ENCODE data around the gene CRMP1.
A peak's percentile ranks its signal among the peaks of the same experiment; 100 is the strongest.

Gene CRMP1

GRCh38 chr4:5889002-5889696 is 3.7 kb downstream of the CRMP1 start:
- TF ChIP-seq Cebpa-rat (IDR thresholded peaks at IDR 0.05), result no peak
- peak overlapping the region; percentile 92 to 99 (median 97) for H3K4me2 ChIP-seq
- H3K4me3 ChIP-seq, result peak overlapping the region in 9 of 10 experiments; percentile 67 to 97 (median 92); a peak in 17 of 20 replicates

GRCh38 chr4:5888222-5889001 is 4.5 kb downstream of the CRMP1 start:
- peaks cover 61 to 89% (median 84%) of the 10 kb centered on the region in 10 experiments for H3K4me1 ChIP-seq
- peaks cover 0 to 80% (median 54%) of the 10 kb centered on the region in 11 experiments; a peak in 19 of 22 replicates for H4K20me1 ChIP-seq
- peak overlapping the region in 10 of 11 experiments; percentile 36 to 91 (median 87); a peak in 20 of 22 replicates for H3K27ac ChIP-seq
- peak overlapping the region; percentile 93 to 99 (median 99) for H3K4me2 ChIP-seq
- TF ChIP-seq Cebpa-rat (IDR thresholded peaks at IDR 0.05), result no peak
- peaks cover 0 to 6% (median 0%) of the 10 kb centered on the region in 11 experiments; a peak in 2 of 22 replicates for H3K36me3 ChIP-seq
- H3K4me3 ChIP-seq, result peak overlapping the region; percentile 58 to 97 (median 92)
- peaks cover 0 to 9% (median 0%) of the 10 kb centered on the region in 11 experiments; a peak in 2 of 22 replicates for H3K9me3 ChIP-seq (replicated peaks in 1 of 11)
- H3K9ac ChIP-seq, result peak overlapping the region; percentile 69 to 94 (median 87); a peak in 21 of 22 replicates
- peaks cover 17 to 58% (median 21%) of the 10 kb centered on the region in 11 experiments for H3K27me3 ChIP-seq

More at GRCh38 chr4:5889002-5889696, 3.7 kb downstream of the CRMP1 start:
- peaks cover 17 to 66% (median 24%) of the 10 kb centered on the region in 11 experiments for H3K27me3 ChIP-seq
- peak overlapping the region in 8 of 11 experiments; percentile 86 to 94 (median 89); a peak in 15 of 22 replicates for H3K9ac ChIP-seq
- no peaks in the 10 kb centered on the region for H3K36me3 ChIP-seq
- H3K27ac ChIP-seq, result peak overlapping the region in 8 of 11 experiments; percentile 34 to 91 (median 80); a peak in 15 of 22 replicates
- H3K4me1 ChIP-seq, result peaks cover 63 to 89% (median 84%) of the 10 kb centered on the region in 10 experiments
- peaks cover 0 to 9% (median 0%) of the 10 kb centered on the region in 11 experiments; a peak in 2 of 22 replicates for H3K9me3 ChIP-seq (replicated peaks in 1 of 11)
- peaks cover 0 to 81% (median 50%) of the 10 kb centered on the region in 11 experiments; a peak in 19 of 22 replicates for H4K20me1 ChIP-seq

GRCh38 chr4:5887361-5888221 is 5.3 kb downstream of the CRMP1 start:
- peaks cover 0 to 83% (median 61%) of the 10 kb centered on the region in 11 experiments; a peak in 19 of 22 replicates for H4K20me1 ChIP-seq
- H3K27ac ChIP-seq, result peak overlapping the region in 10 of 11 experiments; percentile 36 to 91 (median 87); a peak in 20 of 22 replicates
- peaks cover 56 to 90% (median 84%) of the 10 kb centered on the region in 10 experiments for H3K4me1 ChIP-seq
- peaks cover 0 to 7% (median 0%) of the 10 kb centered on the region in 11 experiments; a peak in 2 of 22 replicates for H3K9me3 ChIP-seq (replicated peaks in 1 of 11)
- peaks cover 13 to 51% (median 15%) of the 10 kb centered on the region in 11 experiments for H3K27me3 ChIP-seq
- no peak for TF ChIP-seq Cebpa-rat (IDR thresholded peaks at IDR 0.05)
- H3K4me3 ChIP-seq, result peak overlapping the region; percentile 58 to 97 (median 92)
- H3K36me3 ChIP-seq, result peaks cover 0 to 7% (median 0%) of the 10 kb centered on the region in 11 experiments; a peak in 2 of 22 replicates
- H3K4me2 ChIP-seq, result peak overlapping the region; percentile 89 to 99 (median 98)
- H3K9ac ChIP-seq, result peak overlapping the region; percentile 69 to 94 (median 87); a peak in 21 of 22 replicates

- Histone ChIP-seq H3K27me3 (peaks cover 7 to 45% (median 9%) of the 10 kb centered on the region in 11 experiments), H4K20me1 (peaks cover 0 to 84% (median 61%) of the 10 kb centered on the region in 11 experiments; a peak in 19 of 22 replicates), H3K4me1 (peaks cover 51 to 90% (median 82%) of the 10 kb centered on the region in 10 experiments), H3K9ac (peak overlapping the region in 10 of 11 experiments; percentile 70 to 94 (median 88); a peak in 20 of 22 replicates), H3K4me3 (peak overlapping the region; percentile 58 to 97 (median 92)), H3K9me3 (replicated peaks in 1 of 11) (peaks cover 0 to 1% (median 0%) of the 10 kb centered on the region in 11 experiments; a peak in 1 of 22 replicates), H3K27ac (peak overlapping the region in 9 of 11 experiments; percentile 73 to 91 (median 87); a peak in 18 of 22 replicates), H3K36me3 (peaks cover 0 to 10% (median 0%) of the 10 kb centered on the region in 11 experiments; a peak in 2 of 22 replicates), H3K4me2 (peak overlapping the region; percentile 89 to 99 (median 98))
- TF ChIP-seq Cebpa-rat (IDR thresholded peaks at IDR 0.05), result no peak
Observed at GRCh38 chr4:5887011-5887360, 5.9 kb downstream of the CRMP1 start.

- Histone ChIP-seq H3K27me3 (peaks cover 0 to 33% (median 0%) of the 10 kb centered on the region in 11 experiments; a peak in 8 of 22 replicates), H3K36me3 (peaks cover 0 to 20% (median 3%) of the 10 kb centered on the region in 11 experiments; a peak in 5 of 22 replicates), H3K4me3 (peak overlapping the region in 7 of 10 experiments; percentile 9 to 97 (median 92); a peak in 7 of 20 replicates), H3K27ac (peak overlapping the region in 7 of 11 experiments; percentile 1 to 91 (median 87); a peak in 9 of 22 replicates), H3K9me3 (replicated peaks in 1 of 11) (no peaks in the 10 kb centered on the region), H3K4me2 (peak overlapping the region; percentile 58 to 99 (median 97)), H3K9ac (peak overlapping the region in 5 of 11 experiments; percentile 41 to 94 (median 91); a peak in 10 of 22 replicates), H3K4me1 (peaks cover 49 to 87% (median 73%) of the 10 kb centered on the region in 10 experiments), H4K20me1 (peaks cover 0 to 84% (median 68%) of the 10 kb centered on the region in 11 experiments; a peak in 19 of 22 replicates)
- TF ChIP-seq Cebpa-rat (IDR thresholded peaks at IDR 0.05), result no peak
Observed at GRCh38 chr4:5885733-5886132, 7.2 kb downstream of the CRMP1 start.

- Histone ChIP-seq H4K20me1 (peaks cover 0 to 84% (median 74%) of the 10 kb centered on the region in 11 experiments; a peak in 19 of 22 replicates), H3K9me3 (replicated peaks in 1 of 11) (no peaks in the 10 kb centered on the region), H3K36me3 (peaks cover 0 to 25% (median 10%) of the 10 kb centered on the region in 11 experiments; a peak in 6 of 22 replicates), H3K4me1 (peaks cover 39 to 88% (median 66%) of the 10 kb centered on the region in 10 experiments), H3K4me2 (peak overlapping the region; percentile 58 to 99 (median 97)), H3K9ac (peak overlapping the region in 5 of 11 experiments; percentile 41 to 94 (median 91); a peak in 10 of 22 replicates), H3K4me3 (peak overlapping the region in 7 of 10 experiments; percentile 6 to 96 (median 34); a peak in 8 of 20 replicates), H3K27ac (peak overlapping the region in 8 of 11 experiments; percentile 1 to 91 (median 65); a peak in 14 of 22 replicates), H3K27me3 (peaks cover 0 to 23% (median 0%) of the 10 kb centered on the region in 11 experiments; a peak in 6 of 22 replicates)
- TF ChIP-seq Cebpa-rat (IDR thresholded peaks at IDR 0.05), result no peak
Observed at GRCh38 chr4:5884796-5885195, 8.1 kb downstream of the CRMP1 start.

GRCh38 chr4:5883916-5884315 is 9.0 kb downstream of the CRMP1 start:
- H3K4me1 ChIP-seq, result peaks cover 35 to 88% (median 60%) of the 10 kb centered on the region in 10 experiments
- no peaks in the 10 kb centered on the region for H3K9me3 ChIP-seq (replicated peaks in 1 of 11)
- peaks cover 0 to 25% (median 10%) of the 10 kb centered on the region in 11 experiments; a peak in 7 of 22 replicates for H3K36me3 ChIP-seq
- peak overlapping the region in 10 of 11 experiments; percentile 89 to 99 (median 98); a peak in 19 of 22 replicates for H3K4me2 ChIP-seq
- H3K4me3 ChIP-seq, result no peak overlapping the region
- H4K20me1 ChIP-seq, result peaks cover 0 to 89% (median 83%) of the 10 kb centered on the region in 11 experiments; a peak in 19 of 22 replicates
- peak overlapping the region in 2 of 11 experiments; percentile 70 to 91; a peak in 2 of 22 replicates for H3K27ac ChIP-seq
- no peak overlapping the region for H3K9ac ChIP-seq
- peaks cover 0 to 14% (median 0%) of the 10 kb centered on the region in 11 experiments; a peak in 5 of 22 replicates for H3K27me3 ChIP-seq
- TF ChIP-seq Cebpa-rat (IDR thresholded peaks at IDR 0.05), result no peak

Measured in BLaER1 treated with 17β-estradiol and CSF1 and Interleukin-3, amounts not matched to agents 10 nM and 100 nM (cell line).